Subcutaneous adipose tissue (tissue), 4 donors: ENCODE results near the gene GCM1. TPM values are rescaled to one million over a fixed set of nuclear protein-coding genes. Genes with fewer than 3 reads are reported as not detected.

Experiments
- CTCF ChIP-seq: fragments of 450-650 bp; IDR thresholded peaks from one replicate; pipeline ENCODE4 v1.5.1; 2016; ENCODE audit warnings: low read depth, mild to moderate bottlenecking, control low read depth, antibody characterized with exemption, moderate library complexity
- total RNA-seq, 4 donors: library from RNA; depleted of rRNA; stranded (reverse); fragments of >200 nt; gene quantifications; one replicate each; pipeline ENCODE4 v1.1.0, GENCODE V29; 2016

The GCM1 gene
- total RNA-seq, 4 donors from 2014 or later = 0.16 TPM; not detected in 3

- TF ChIP-seq CTCF = no peak
These were observed 3.0 kb upstream of the GCM1 start for GRCh38 chr6:53151676-53152075.

GRCh38 chr6:53144802-53145201, 3.8 kb downstream of the GCM1 start:
- no peak for TF ChIP-seq CTCF

DNA sequence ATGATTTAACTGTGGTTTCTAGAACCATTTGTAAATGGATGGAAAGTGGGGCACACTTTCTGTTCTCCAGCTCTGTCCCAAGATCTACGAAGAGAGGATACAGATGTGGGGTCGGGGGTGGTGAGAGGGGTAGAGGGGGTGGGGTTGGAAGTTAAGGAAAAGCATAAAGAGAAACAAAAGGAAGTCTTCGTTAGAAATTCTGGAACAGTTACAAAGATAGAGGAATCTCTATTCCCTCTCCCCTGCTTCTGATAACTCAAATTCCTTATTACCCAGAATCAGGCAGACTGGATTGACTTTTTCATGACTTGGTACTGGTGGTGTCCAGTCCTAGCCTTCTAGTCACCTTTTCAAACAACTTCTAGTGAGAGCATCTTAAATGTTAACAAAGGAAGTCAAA, 4.9 kb downstream of the GCM1 start:
- TF ChIP-seq CTCF = no peak

GRCh38 chr6:53142810-53143209, 5.8 kb downstream of the GCM1 start:
- TF ChIP-seq CTCF = no peak

- no peak for TF ChIP-seq CTCF
These were observed 8.7 kb downstream of the GCM1 start for GRCh38 chr6:53139841-53140413.

GRCh38 chr6:53136000-53136609, 12.5 kb downstream of the GCM1 start:
- no peak for TF ChIP-seq CTCF

- TF ChIP-seq CTCF = no peak
These were observed 13.9 kb downstream of the GCM1 start for GRCh38 chr6:53134601-53135235.
